Naive thymus-derived CD4-positive, alpha-beta T cell (primary cell): ENCODE data around the gene SH3BP5. TPM values are rescaled to one million over a fixed set of nuclear protein-coding genes. Genes with fewer than 3 reads are reported as not detected.
"Not testable (repeated sequence)": the region's sequence is repeated elsewhere in the genome, so short reads cannot be mapped to it uniquely, and the experiment has no call there.

Experiments
- ATAC-seq: fragments of 150-1000 bp; cut with Tn5 transposase; 2 replicates; pipeline ENCODE4 v1.10.0; 2021; ENCODE audit warnings: mild to moderate bottlenecking, moderate library complexity
- CTCF ChIA-PET: fragments of 350-600 bp; sonication (Branson Sonifier 250); formaldehyde crosslinking; loops from one replicate; lab custom pipeline; 2021; ENCODE audit warnings: antibody characterized with exemption; lab: Charles Lee
- POLR2A ChIA-PET: fragments of 350-600 bp; sonication (Branson Sonifier 250); formaldehyde crosslinking; loops from one replicate; lab custom pipeline; 2021; ENCODE audit warnings: antibody characterized with exemption, inconsistent platforms; lab: Charles Lee
- DNase-seq, 9 donors: peaks; one replicate each; pipeline versions ENCODE4 v3.0.0 to v3.0.0-alpha.2; 2020 to 2022; ENCODE audit warnings: mixed read lengths in 1 of 9
- H3K27ac ChIP-seq: one replicate; pipeline ENCODE4 v1.7.0; 2013; ENCODE audit warnings: mild to moderate bottlenecking, low read depth, low read length, moderate library complexity
- H3K27me3 ChIP-seq, 2 donors: one replicate each; pipeline ENCODE4 v1.7.0; 2013; ENCODE audit warnings: low read length in 2 of 2, mild to moderate bottlenecking in 2 of 2, moderate library complexity in 2 of 2; ENCODE audit not compliant: control insufficient read depth in 2 of 2, insufficient read depth in 2 of 2
- H3K36me3 ChIP-seq, 3 experiments: 1 replicate in 2 of 3; 2 replicates in 1 of 3; pipeline ENCODE4 v1.7.0; 2013; ENCODE audit warnings: low read length in 3 of 3, mild to moderate bottlenecking in 3 of 3, moderate library complexity in 1 of 3; ENCODE audit not compliant: insufficient read depth in 3 of 3, control insufficient read depth in 2 of 3
- H3K4me1 ChIP-seq, 2 donors: one replicate each; pipeline ENCODE4 v1.7.0; 2013; ENCODE audit warnings: low read length in 2 of 2, mild to moderate bottlenecking in 2 of 2, moderate library complexity in 1 of 2; ENCODE audit not compliant: control insufficient read depth in 2 of 2, insufficient read depth in 2 of 2
- H3K4me3 ChIP-seq: 2 replicates; pipeline ENCODE4 v1.7.0; 2013; ENCODE audit warnings: mild to moderate bottlenecking, low read length
- H3K9me3 ChIP-seq, 3 experiments: 1 replicate in 2 of 3; 2 replicates in 1 of 3; pipeline ENCODE4 v1.7.0; 2013; ENCODE audit warnings: low read length in 3 of 3; ENCODE audit not compliant: control insufficient read depth in 2 of 3
- H3K27ac Mint-ChIP-seq, 9 donors: one replicate each; pipeline ENCODE4 v1.8.0; 2020 to 2022; ENCODE audit warnings: mixed read lengths in 9 of 9, mild to moderate bottlenecking in 8 of 9, moderate library complexity in 5 of 9, inconsistent platforms in 2 of 9
- H3K27me3 Mint-ChIP-seq, 5 donors: one replicate each; pipeline ENCODE4 v1.8.0; 2021 to 2022; ENCODE audit warnings: mixed read lengths in 5 of 5, mild to moderate bottlenecking in 1 of 5
- H3K36me3 Mint-ChIP-seq, 5 donors: one replicate each; pipeline ENCODE4 v1.8.0; 2020 to 2022; ENCODE audit warnings: mixed read lengths in 5 of 5, mild to moderate bottlenecking in 3 of 5, inconsistent platforms in 1 of 5
- H3K4me1 Mint-ChIP-seq, 7 donors: one replicate each; pipeline ENCODE4 v1.8.0; 2020 to 2022; ENCODE audit warnings: mixed read lengths in 7 of 7, mild to moderate bottlenecking in 3 of 7, inconsistent platforms in 1 of 7
- H3K4me3 Mint-ChIP-seq, 10 donors: one replicate each; pipeline ENCODE4 v1.8.0; 2020 to 2022; ENCODE audit warnings: mild to moderate bottlenecking in 10 of 10, mixed read lengths in 10 of 10, moderate library complexity in 6 of 10, inconsistent platforms in 2 of 10
- H3K9me3 Mint-ChIP-seq, 11 donors: one replicate each; pipeline ENCODE4 v1.8.0; 2020 to 2022; ENCODE audit warnings: mixed read lengths in 11 of 11, mild to moderate bottlenecking in 4 of 11, inconsistent platforms in 1 of 11, moderate library complexity in 1 of 11
- intact Hi-C, 2 donors: fragments of 100-400 bp; cut with micrococcal nuclease; formaldehyde crosslinking; loops; one replicate each; pipeline ENCODE4 v1.15.1; 2023
- polyA plus RNA-seq, 2 donors: library from polyadenylated mRNA; unstranded; fragments of 300-500 nt; fragmentation: Illumina TruSeq; gene quantifications; one replicate each; pipeline ENCODE4 v1.2.3, GENCODE V29; 2021
- total RNA-seq, 6 experiments: library from RNA in 5 of 6; stranded (reverse) in 5 of 6; gene quantifications; 1 replicate in 5 of 6; 2 replicates in 1 of 6; pipeline ENCODE4 v1.2.3 and lab custom pipeline; 2021 to 2026

SH3BP5 gene
- total and polyA plus RNA-seq, 7 experiments from 2014 or later: 18.5 to 64.7 (median 39.5) TPM

- H3K27ac Mint-ChIP-seq: peak overlapping the region in 1 of 9 donors; percentile 11
- intact Hi-C loops: no loop called here
- H3K9me3 Mint-ChIP-seq: peaks cover 0 to 1% (median 0%) of the 10 kb centered on the region in 11 donors
- H3K4me1 Mint-ChIP-seq: peaks cover 14 to 30% (median 21%) of the 10 kb centered on the region in 7 donors
- no peak overlapping the region for H3K4me3 ChIP-seq
- H3K36me3 ChIP-seq: no peaks in the 10 kb centered on the region
- peaks cover 0 to 9% (median 0%) of the 10 kb centered on the region in 5 donors for H3K36me3 Mint-ChIP-seq
- POLR2A ChIA-PET: no interaction called here
- peaks cover 0 to 8% (median 0%) of the 10 kb centered on the region in 5 donors for H3K27me3 Mint-ChIP-seq
- peaks cover 5% of the 10 kb centered on the region in 2 donors for H3K4me1 ChIP-seq
- no peak overlapping the region for H3K4me3 Mint-ChIP-seq
- DNase-seq (no peak), ATAC-seq (no peak)
- no peaks in the 10 kb centered on the region for H3K9me3 ChIP-seq
- CTCF ChIA-PET: interaction anchor here (1.0 kb wide), 1 partner anchor 101 kb away, joined by 3 read pairs; no protein-coding TSS in a partner anchor
- no peaks in the 10 kb centered on the region for H3K27me3 ChIP-seq
- H3K27ac ChIP-seq: no peak overlapping the region
Measured at GRCh38 chr3:15368561-15369135, 36.3 kb upstream of the SH3BP5 start.

GRCh38 chr3:15367059-15367458, 34.7 kb upstream of the SH3BP5 start:
- ATAC-seq: no peak
- CTCF ChIA-PET: no interaction called here
- Histone ChIP-seq H3K4me3 (no peak overlapping the region), H3K27ac (no peak overlapping the region), H3K9me3 (no peaks in the 10 kb centered on the region), H3K4me1 (peaks cover 7 to 8% of the 10 kb centered on the region in 2 donors), H3K36me3 (no peaks in the 10 kb centered on the region), H3K27me3 (no peaks in the 10 kb centered on the region)
- H3K4me1 Mint-ChIP-seq: peaks cover 15 to 39% (median 23%) of the 10 kb centered on the region in 7 donors
- H3K27me3 Mint-ChIP-seq: peaks cover 0 to 4% (median 0%) of the 10 kb centered on the region in 5 donors
- H3K36me3 Mint-ChIP-seq: peaks cover 0 to 9% (median 0%) of the 10 kb centered on the region in 5 donors
- peaks cover 0 to 1% (median 0%) of the 10 kb centered on the region in 11 donors for H3K9me3 Mint-ChIP-seq
- DNase-seq: no peak
- POLR2A ChIA-PET: interaction anchor here (0.6 to 1.3 kb wide), 2 partner anchors 9 to 14 kb away, joined by 4 read pairs; no protein-coding TSS in a partner anchor
- peak overlapping the region in 1 of 9 donors; percentile 58 for H3K27ac Mint-ChIP-seq
- peak overlapping the region in 1 of 10 donors; percentile 38 for H3K4me3 Mint-ChIP-seq
- intact Hi-C loops: no loop called here

GRCh38 chr3:15364078-15364477, 31.7 kb upstream of the SH3BP5 start:
- ATAC-seq, CTCF ChIA-PET, H3K9me3 Mint-ChIP-seq, H3K27me3 ChIP-seq, H3K36me3 ChIP-seq, H3K27ac ChIP-seq, H3K4me3 Mint-ChIP-seq, H3K9me3 ChIP-seq, intact Hi-C loops, H3K27me3 Mint-ChIP-seq, H3K36me3 Mint-ChIP-seq, H3K4me3 ChIP-seq, DNase-seq, POLR2A ChIA-PET: not testable (repeated sequence)
- Mint-ChIP-seq H3K4me1 (peaks cover 26 to 58% (median 41%) of the 10 kb centered on the region in 7 donors), H3K27ac (peak overlapping the region in 1 of 9 donors; percentile 32)
- peaks cover 20 to 24% of the 10 kb centered on the region in 2 donors for H3K4me1 ChIP-seq

GRCh38 chr3:15361494-15362214, 29.3 kb upstream of the SH3BP5 start:
- CTCF ChIA-PET: interaction anchor here (0.6 to 1.1 kb wide), 2 partner anchors 63 to 94 kb away, joined by 3 to 4 read pairs; no protein-coding TSS in a partner anchor
- peaks cover 0 to 1% (median 0%) of the 10 kb centered on the region in 11 donors for H3K9me3 Mint-ChIP-seq
- H3K4me3 ChIP-seq: no peak overlapping the region
- ATAC-seq: peak; percentile 49
- H3K27me3 ChIP-seq: no peaks in the 10 kb centered on the region
- no peaks in the 10 kb centered on the region for H3K36me3 ChIP-seq
- H3K27ac Mint-ChIP-seq: peak overlapping the region in 8 of 9 donors; percentile 37 to 73 (median 56)
- H3K4me1 Mint-ChIP-seq: peaks cover 25 to 57% (median 38%) of the 10 kb centered on the region in 7 donors
- DNase-seq: peak in 1 of 9 donors; percentile 59
- no peak overlapping the region for H3K27ac ChIP-seq
- peaks cover 21 to 29% of the 10 kb centered on the region in 2 donors for H3K4me1 ChIP-seq
- intact Hi-C loops: loop anchor here in 1 of 2 donors (1.0 kb wide), 3 partner anchors 17 to 51 kb away; partner anchors contain the start of gene SH3BP5
- H3K9me3 ChIP-seq: no peaks in the 10 kb centered on the region
- POLR2A ChIA-PET: interaction anchor here (0.6 to 1.2 kb wide), 6 partner anchors 8 to 95 kb away, joined by 3 to 5 read pairs (median 3); no protein-coding TSS in a partner anchor
- H3K36me3 Mint-ChIP-seq: peaks cover 0 to 8% (median 2%) of the 10 kb centered on the region in 5 donors
- H3K27me3 Mint-ChIP-seq: no peaks in the 10 kb centered on the region
- H3K4me3 Mint-ChIP-seq: peak overlapping the region; percentile 38 to 65 (median 54)

- Mint-ChIP-seq H3K36me3 (peaks cover 0 to 12% (median 4%) of the 10 kb centered on the region in 5 donors), H3K9me3 (peaks cover 0 to 1% (median 0%) of the 10 kb centered on the region in 11 donors), H3K4me3 (peak overlapping the region in 7 of 10 donors; percentile 38 to 65 (median 55)), H3K27me3 (no peaks in the 10 kb centered on the region), H3K4me1 (peaks cover 32 to 65% (median 45%) of the 10 kb centered on the region in 7 donors), H3K27ac (peak overlapping the region in 8 of 9 donors; percentile 1 to 70 (median 56))
- ChIA-PET POLR2A (interaction anchor here (0.6 to 1.2 kb wide), 6 partner anchors 9 to 94 kb away, joined by 3 to 5 read pairs (median 3); no protein-coding TSS in a partner anchor), CTCF (interaction anchor here (1.1 kb wide), 1 partner anchor 93 kb away, joined by 3 read pairs; no protein-coding TSS in a partner anchor)
- Histone ChIP-seq H3K27ac (no peak overlapping the region), H3K27me3 (no peaks in the 10 kb centered on the region), H3K4me3 (no peak overlapping the region), H3K9me3 (no peaks in the 10 kb centered on the region), H3K36me3 (no peaks in the 10 kb centered on the region), H3K4me1 (peaks cover 27 to 36% of the 10 kb centered on the region in 2 donors)
- no peak for DNase-seq
- ATAC-seq: no peak
- intact Hi-C loops: loop anchor here in 1 of 2 donors (1.0 kb wide), 3 partner anchors 17 to 51 kb away; partner anchors contain the start of gene SH3BP5
Measured at GRCh38 chr3:15360788-15361493, 28.6 kb upstream of the SH3BP5 start.
